GM19463 (cell line): ENCODE measurements around the gene ETV1.

Source experiments
- ATAC-seq: cut with Tn5 transposase; IDR thresholded peaks from one replicate; pipeline ENCODE4 v1.9.1; 2021; ENCODE audit warnings: mild to moderate bottlenecking, moderate library complexity; ENCODE audit not compliant: unreplicated experiment

Gene ETV1

GRCh38 chr7:13882051-13882450 is 107.4 kb downstream of the ETV1 start:
- no peak for ATAC-seq

DNA sequence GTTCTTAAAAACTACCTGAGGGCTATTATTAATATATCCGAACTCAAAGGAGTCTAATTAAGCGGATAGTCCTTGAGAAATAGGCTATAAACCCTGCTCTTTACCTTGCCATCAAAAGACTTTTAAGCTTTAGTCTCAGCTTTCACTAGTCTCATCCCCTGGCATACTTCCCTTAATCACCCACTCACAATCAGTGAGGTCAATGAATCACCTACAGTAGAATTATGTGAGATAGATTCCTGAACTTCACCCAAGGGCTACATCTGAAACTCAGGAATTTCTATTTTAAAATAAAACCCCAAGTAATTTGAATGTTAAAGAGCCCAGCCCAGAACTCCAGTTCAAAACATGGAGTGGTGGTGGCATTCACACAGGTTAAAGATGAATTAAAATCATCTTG is 108.7 kb downstream of the ETV1 start:
- no peak for ATAC-seq

DNA sequence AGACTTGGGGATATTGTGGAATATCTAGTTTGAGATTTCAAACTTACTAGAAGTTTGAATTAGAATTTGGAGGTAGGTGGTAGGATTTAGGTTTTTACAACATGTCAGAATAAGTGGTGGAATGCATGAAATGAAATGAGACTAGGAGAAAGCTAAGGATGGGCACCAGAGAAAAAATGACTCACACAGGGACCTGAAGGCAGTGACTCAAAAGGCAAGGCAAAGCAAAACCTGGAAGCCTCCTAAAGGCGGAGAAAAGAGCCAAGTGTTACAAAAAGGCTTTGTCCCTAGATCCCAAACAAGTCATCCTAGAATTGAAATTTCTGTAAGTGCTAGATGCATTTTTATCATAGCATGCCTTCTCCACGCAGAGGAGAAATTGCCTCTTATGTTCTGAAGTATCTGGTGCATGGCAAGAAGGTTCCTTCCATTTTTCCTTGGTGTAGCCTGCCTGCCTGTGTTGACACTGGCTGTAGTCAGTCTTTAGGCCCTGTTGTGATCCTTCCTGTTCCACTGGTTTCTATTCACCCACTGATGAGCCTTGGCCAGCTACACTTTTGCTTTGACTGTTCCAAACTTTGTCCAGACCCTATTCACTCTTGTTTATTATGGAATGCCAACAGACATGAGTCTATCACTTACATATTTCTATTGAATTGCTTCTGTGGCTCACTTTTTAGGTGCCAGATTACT is 109.3 kb downstream of the ETV1 start:
- ATAC-seq: no peak

- no peak for ATAC-seq
Measured at GRCh38 chr7:13879143-13879542, 110.3 kb downstream of the ETV1 start.

GRCh38 chr7:13878154-13878553 is 111.3 kb downstream of the ETV1 start:
- ATAC-seq: no peak

DNA sequence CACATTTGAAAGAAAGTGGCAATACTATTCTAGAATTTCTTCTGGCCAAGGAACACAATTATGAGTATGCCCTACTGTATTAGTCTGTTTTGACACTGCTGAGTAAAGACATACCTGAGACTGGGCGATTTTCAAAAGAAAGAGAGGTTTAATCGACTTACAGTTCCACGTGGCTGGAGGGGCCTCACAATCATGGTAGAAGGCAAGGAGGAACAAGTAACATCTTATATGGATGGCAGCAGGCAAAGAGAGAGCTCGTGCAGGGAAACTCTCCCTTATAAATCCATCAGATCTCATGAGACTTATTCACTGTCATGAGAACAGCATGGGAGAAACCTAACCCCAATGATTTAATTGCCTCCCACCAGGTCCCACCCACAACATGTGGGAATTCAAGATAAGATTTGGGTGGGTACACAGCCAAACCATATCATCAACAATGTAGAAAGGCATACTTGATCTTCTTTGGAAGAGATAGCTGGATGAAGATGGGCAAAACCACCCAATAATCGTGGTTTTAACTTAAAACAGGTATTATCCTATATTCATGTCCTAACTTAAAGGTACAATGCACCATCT is 113.9 kb downstream of the ETV1 start:
- no peak for ATAC-seq

- ATAC-seq: no peak
Measured at GRCh38 chr7:13874783-13875182, 114.7 kb downstream of the ETV1 start.

- ATAC-seq: no peak
Measured at GRCh38 chr7:13872709-13873108, 116.8 kb downstream of the ETV1 start.

- no peak for ATAC-seq
Measured at GRCh38 chr7:13871008-13871407, 118.5 kb downstream of the ETV1 start.

GRCh38 chr7:13860734-13861133 is 128.7 kb downstream of the ETV1 start:
- no peak for ATAC-seq

DNA sequence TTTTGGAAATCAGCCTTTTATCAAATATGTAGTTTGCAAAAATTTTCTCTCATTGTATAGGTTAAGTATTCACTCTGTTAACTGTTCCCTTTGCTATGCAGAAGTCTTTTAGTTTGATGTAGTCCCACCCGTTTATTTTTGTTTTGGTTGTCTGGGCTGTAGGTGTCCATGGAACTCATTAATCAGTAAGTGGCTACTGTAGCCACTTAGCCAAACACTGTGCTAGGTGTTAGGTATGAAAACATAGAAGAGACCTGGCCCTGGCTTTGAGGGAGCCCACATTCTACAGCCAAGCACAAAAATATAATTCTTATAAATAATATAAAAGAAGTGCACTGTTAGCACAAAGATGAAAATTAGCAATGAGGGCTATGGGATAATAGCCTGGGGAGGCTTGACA is 133.5 kb downstream of the ETV1 start:
- ATAC-seq: no peak

DNA sequence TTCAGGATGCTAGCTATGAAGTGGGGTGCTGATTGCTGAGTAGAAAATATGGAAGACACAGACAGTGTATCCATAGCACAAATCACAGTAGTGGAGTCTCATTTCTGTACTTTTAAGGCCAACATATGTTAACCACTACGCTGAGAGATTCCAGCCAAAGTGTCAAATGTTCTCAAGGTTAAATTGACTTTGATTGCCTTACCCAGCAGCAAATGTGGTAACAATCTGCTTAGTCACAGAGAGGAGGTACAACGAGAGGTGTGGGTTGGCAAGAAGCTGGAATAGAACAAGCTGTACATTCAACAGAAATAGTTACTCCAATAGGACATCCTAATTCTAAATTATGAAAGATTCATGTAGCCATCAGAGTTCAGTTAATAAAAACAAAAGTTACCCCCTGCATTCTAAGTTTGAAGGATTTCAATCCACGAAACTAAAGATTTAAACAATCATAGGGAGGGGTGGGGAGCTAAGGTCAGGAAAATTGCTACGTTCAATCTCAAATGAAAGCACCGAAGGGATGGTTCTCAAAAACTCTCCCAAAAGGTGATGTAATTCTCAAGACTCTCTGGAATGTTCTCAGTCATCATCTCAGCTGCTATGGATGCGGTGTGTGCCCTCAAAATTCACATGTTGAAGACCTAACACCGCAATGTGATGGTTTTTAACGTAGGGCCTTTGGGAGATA is 137.0 kb downstream of the ETV1 start:
- ATAC-seq: no peak

- no peak for ATAC-seq
Measured at GRCh38 chr7:13851736-13852135, 137.7 kb downstream of the ETV1 start.

DNA sequence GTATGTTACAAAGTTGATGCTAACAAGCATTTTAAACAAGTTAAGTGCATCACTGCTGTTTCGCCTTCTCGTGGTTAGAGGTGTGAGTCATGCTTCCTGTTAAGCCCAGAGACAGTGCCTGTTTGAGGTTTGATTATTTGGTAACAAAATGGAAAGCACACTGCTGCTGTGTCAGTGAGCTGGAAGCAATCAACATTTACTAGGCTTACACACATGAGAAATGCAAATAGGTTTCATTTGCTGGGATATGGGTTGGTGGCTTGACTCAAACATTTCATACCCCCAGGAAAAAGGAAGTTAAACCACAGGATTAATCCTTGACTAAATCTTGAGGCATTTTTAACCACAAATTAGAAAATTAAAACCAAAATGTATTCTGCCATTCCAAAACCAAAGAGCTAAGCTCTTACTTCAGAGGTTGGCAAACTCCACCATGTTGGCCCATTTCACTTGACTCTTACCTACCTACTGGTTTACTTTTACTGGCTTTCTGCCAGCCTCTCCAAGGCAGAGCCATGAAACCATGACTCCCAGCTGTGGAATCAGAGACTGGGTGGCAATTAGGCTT is 139.2 kb downstream of the ETV1 start:
- peak; percentile 96 for ATAC-seq

DNA sequence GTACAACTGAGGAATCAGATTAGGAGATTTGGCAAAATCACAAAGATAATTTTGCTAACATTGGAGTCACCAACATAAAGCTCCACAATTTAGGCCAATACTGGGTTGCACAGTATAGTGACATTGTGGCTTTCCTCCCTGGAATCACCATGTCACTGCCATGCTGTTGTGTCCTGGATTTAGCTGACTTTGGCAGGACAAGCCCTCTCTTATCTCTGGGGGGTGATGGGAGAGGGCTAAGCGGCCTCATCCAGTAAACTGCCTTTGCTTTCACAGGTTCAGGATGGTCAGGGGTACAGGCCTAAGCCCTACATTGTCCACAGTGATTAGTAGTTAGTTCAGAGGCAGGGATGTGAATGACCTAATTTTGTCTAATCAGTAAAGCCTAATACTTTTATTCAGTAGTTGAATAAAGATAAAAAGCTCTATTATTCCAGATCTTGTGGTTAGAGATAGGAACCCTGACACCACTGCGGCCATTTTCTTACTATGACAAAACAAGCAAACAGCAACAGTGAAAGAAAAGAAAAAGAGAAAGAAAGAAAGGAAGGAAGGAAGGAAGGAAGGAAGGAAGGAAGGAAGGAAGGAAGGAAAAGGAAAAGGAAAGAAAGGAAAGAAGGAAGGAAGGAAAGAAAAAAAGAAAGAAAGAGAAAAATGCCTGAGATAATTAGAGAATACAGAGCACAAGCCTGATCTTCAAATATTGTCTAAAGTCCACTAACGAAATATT is 140.1 kb downstream of the ETV1 start:
- ATAC-seq: no peak

DNA sequence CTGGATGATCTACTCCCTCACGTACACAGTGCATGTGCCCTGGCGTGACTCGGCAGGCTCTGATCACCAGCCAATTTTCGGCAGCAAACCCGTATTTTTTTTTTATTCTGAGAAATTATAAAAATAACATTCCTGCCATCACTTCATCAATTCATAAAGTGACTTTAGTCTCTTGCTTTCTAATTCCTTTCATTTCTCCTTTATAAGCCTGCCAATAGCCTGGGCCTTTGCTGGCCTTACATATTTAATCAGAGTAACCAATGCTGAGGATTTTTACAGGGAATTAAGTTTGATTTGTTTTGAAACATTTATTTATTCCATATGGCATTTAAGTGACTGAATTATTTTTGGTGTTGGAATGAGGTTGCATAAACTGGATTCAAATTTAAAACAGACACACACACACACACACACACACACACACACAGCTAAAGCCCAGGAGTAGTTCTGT is 140.8 kb downstream of the ETV1 start:
- ATAC-seq: no peak

DNA sequence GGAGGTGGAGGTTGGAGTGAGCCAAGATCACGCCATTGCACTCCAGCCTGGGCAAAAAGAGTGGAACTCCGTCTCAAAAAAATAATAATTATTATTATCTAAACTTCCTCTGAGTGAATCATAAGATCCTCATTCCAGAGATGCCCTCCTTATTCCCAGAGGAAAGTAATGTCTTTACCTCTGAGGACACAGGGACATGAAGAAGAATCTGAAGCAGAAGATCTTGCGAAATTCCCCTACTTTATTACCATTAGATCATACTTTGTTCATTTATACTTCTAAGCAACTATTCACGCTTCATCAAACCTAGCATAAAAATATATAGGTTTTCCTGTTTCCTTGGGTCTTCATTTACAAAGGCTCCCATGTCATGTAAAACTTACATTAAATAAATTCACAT is 143.1 kb downstream of the ETV1 start:
- no peak for ATAC-seq

- ATAC-seq: no peak
Measured at GRCh38 chr7:13845601-13846000, 143.9 kb downstream of the ETV1 start.

DNA sequence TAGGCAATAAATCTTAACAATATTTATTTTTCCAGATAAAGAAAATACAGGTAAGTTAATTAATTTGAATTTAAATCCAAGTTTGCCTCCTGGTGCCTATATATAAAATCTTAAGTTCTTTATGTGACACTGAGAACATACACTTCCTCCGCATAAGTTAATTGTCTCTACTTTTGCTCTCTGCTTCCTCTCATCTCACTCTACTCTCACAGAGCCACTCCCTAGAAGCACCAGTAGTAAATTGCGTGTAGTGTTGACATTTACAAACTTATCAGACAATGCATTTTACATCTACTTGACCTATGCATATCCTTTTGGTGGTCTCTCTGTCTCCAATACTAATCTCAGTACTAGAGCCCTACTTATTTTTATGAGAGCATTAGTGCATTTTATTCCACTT is 144.5 kb downstream of the ETV1 start:
- ATAC-seq: no peak

DNA sequence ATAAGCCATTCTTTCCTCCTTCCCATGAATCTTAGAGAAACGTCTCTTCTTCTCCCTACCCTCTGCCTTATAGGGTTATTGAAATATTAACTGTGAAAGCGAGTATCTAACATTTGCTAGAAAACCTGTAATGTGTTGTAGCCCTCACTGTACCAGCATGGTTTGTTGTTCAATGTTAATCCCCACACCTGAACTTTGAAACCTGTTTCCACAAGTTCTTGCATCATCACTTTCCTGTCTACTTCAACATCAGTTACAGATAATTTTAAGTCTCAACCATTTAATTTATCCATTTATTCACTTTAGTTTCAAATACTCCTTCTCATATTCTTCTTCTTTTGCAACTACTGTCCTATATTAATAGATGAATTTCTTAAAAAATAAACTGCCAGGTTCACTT is 148.2 kb downstream of the ETV1 start:
- ATAC-seq: no peak
